Spleen (tissue), 11 donors: Measurements from ENCODE around the gene IL36A. TPM values are rescaled to one million over a fixed set of nuclear protein-coding genes. Genes with fewer than 3 reads are reported as not detected.

Source experiments
- DNase-seq: peaks from one replicate; pipeline ENCODE4 v3.0.0-alpha.2; 2020
- H3K27ac ChIP-seq, 8 donors: fragments of 200-600 bp; sonication (generic) in 7 of 8; 1 replicate in 4 of 8; 2 replicates in 4 of 8; pipeline versions ENCODE4 v1.5.0 to v1.8.0; 2016 to 2021; ENCODE audit warnings: inconsistent platforms in 4 of 8, mild to moderate bottlenecking in 4 of 8, moderate library complexity in 1 of 8
- H3K27me3 ChIP-seq, 7 donors: fragments of 200-600 bp; sonication (generic) in 6 of 7; replicated peaks in 1 of 7; 1 replicate in 4 of 7; 2 replicates in 3 of 7; pipeline versions ENCODE4 v1.5.0 to v1.8.0; 2016 to 2021; ENCODE audit warnings: inconsistent platforms in 3 of 7, mild to moderate bottlenecking in 1 of 7
- H3K36me3 ChIP-seq, 6 donors: fragments of 200-600 bp; sonication (generic) in 5 of 6; 1 replicate in 4 of 6; 2 replicates in 2 of 6; pipeline versions ENCODE4 v1.5.0 to v1.8.0; 2016 to 2021; ENCODE audit warnings: inconsistent platforms in 2 of 6
- H3K4me1 ChIP-seq, 6 donors: fragments of 200-600 bp; sonication (generic) in 5 of 6; 1 replicate in 3 of 6; 2 replicates in 3 of 6; pipeline versions ENCODE4 v1.5.0 to v1.8.0; 2016 to 2021; ENCODE audit warnings: inconsistent platforms in 3 of 6
- H3K4me3 ChIP-seq, 8 donors: fragments of 200-600 bp; sonication (generic) in 7 of 8; 1 replicate in 4 of 8; 2 replicates in 4 of 8; pipeline versions ENCODE4 v1.5.0 to v1.8.0; 2016 to 2021; ENCODE audit warnings: inconsistent platforms in 4 of 8, mild to moderate bottlenecking in 4 of 8, moderate library complexity in 2 of 8
- H3K9me3 ChIP-seq, 8 donors: fragments of 200-600 bp; sonication (generic) in 7 of 8; 1 replicate in 4 of 8; 2 replicates in 4 of 8; pipeline versions ENCODE4 v1.5.0 to v1.8.0; 2016 to 2021; ENCODE audit warnings: inconsistent platforms in 4 of 8
- POLR2A ChIP-seq, 3 donors: fragments of 450-650 bp; IDR thresholded peaks; one replicate each; pipeline ENCODE4 v1.5.1; 2017; ENCODE audit warnings: antibody characterized with exemption in 3 of 3, mild to moderate bottlenecking in 1 of 3
- POLR2AphosphoS5 ChIP-seq, 3 donors: sonication (generic); formaldehyde crosslinking; IDR thresholded peaks; one replicate each; pipeline ENCODE4 v1.5.1; 2017; ENCODE audit warnings: antibody characterized with exemption in 3 of 3
- WGBS, 5 donors: extraction: QIAGEN DNeasy Blood & Tissue Kit in 3 of 5; methylation state at CpG; one replicate each; pipeline versions ENCODE4 v1.1.5 to v1.1.7; 2013 to 2018; 5-methylcytosine and 5-hydroxymethylcytosine counted together
- intact Hi-C: fragments of 100-400 bp; cut with DNase I; formaldehyde crosslinking; loops from one replicate; pipeline ENCODE4 v1.15.0; 2023; ENCODE audit warnings: low total_unique reads
- polyA plus RNA-seq, 3 donors: library from polyadenylated mRNA; stranded (reverse); fragments of 200-250 nt; gene quantifications; one replicate each; pipeline ENCODE4 v1.2.1, GENCODE V29; 2013
- small RNA-seq, 4 donors: library from RNA; depleted of rRNA; stranded (forward); fragments of <200 nt; gene quantifications; one replicate each; pipeline ENCODE3, GENCODE V24; 2016
- total RNA-seq, 7 donors: library from RNA; depleted of rRNA in 3 of 7; stranded (reverse); fragments of >200 nt in 3 of 7; fragmentation: NEBNext Ultra II Directional in 4 of 7; extraction: Animal tissue kit (Norgen Biotek cat#: 25700) in 4 of 7; gene quantifications; one replicate each; pipeline versions ENCODE4 v1.1.0 to v1.2.1, GENCODE V29; 2016 to 2021
- TF ChIP-seq, protein P1 (sequence below), 11 experiments: fragments of 200-600 bp in 7 of 11; fragments of 450-650 bp in 4 of 11; sonication (generic) in 4 of 11; IDR thresholded peaks in 8 of 11; conservative IDR thresholded peaks in 3 of 11; 1 replicate in 7 of 11; 2 replicates in 4 of 11; pipeline versions ENCODE4 v1.4.0 to v1.8.0; 2016 to 2021; ENCODE audit warnings: antibody characterized with exemption in 11 of 11, inconsistent platforms in 4 of 11, mild to moderate bottlenecking in 1 of 11
- donor health status: healthy with polysubstance abuse.
- donor health status: DM: no; HTN: no; CAD: no; lungs with moderate emphysema.
- donor health status: DM: no; HTN: no; CAD: no.
- donor health status: Bipolar disorder and iron deficiency.
- donor health status: healthy.
- donor health status: DM: no; HTN: no; CAD: no.
- donor health status: DM: yes; HTN: yes; CAD: no.

The IL36A gene
- total and polyA plus RNA-seq, 10 donors = 0.26 TPM; not detected in 9

DNA sequence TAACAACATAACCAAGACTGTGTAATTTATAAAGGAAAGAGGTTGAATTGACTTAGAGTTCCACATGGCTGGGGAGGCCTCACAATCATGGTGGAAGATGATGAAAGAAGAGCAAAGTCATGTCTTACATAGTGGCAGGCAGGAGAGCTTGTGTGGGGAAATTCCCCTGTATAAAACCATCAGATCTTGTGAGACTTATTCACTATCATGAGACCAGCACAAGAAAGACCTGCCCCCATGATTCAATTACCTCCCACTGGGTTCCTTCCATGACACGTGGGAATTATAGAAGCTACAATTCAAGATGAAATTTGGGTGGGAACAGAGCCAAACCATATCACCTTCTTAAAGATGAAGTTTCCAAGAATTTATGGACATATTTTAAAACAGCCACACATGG, 51.3 kb downstream of the IL36A start:
- Histone ChIP-seq H3K27me3 (peaks cover 0 to 18% (median 0%) of the 10 kb centered on the region in 7 donors), H3K9me3 (peaks cover 0 to 27% (median 21%) of the 10 kb centered on the region in 8 donors), H3K4me1 (no peaks in the 10 kb centered on the region), H3K27ac (no peak overlapping the region), H3K36me3 (no peaks in the 10 kb centered on the region), H3K4me3 (no peak overlapping the region)
- TF ChIP-seq, protein P1, sequence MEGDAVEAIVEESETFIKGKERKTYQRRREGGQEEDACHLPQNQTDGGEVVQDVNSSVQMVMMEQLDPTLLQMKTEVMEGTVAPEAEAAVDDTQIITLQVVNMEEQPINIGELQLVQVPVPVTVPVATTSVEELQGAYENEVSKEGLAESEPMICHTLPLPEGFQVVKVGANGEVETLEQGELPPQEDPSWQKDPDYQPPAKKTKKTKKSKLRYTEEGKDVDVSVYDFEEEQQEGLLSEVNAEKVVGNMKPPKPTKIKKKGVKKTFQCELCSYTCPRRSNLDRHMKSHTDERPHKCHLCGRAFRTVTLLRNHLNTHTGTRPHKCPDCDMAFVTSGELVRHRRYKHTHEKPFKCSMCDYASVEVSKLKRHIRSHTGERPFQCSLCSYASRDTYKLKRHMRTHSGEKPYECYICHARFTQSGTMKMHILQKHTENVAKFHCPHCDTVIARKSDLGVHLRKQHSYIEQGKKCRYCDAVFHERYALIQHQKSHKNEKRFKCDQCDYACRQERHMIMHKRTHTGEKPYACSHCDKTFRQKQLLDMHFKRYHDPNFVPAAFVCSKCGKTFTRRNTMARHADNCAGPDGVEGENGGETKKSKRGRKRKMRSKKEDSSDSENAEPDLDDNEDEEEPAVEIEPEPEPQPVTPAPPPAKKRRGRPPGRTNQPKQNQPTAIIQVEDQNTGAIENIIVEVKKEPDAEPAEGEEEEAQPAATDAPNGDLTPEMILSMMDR (IDR thresholded peaks at IDR 0.05 in 8 of 11, conservative IDR thresholded peaks at IDR 0.05 in 3 of 11) = no peak
- no peak for TF ChIP-seq POLR2A (IDR thresholded peaks at IDR 0.05)
- no peak for TF ChIP-seq POLR2AphosphoS5 (IDR thresholded peaks at IDR 0.05)
- 69 to 83% (median 72%) methylated on average over 1 of the region's 1 CpG for WGBS, 5 donors
- no peak for DNase-seq
- intact Hi-C loops = no loop called here

DNA sequence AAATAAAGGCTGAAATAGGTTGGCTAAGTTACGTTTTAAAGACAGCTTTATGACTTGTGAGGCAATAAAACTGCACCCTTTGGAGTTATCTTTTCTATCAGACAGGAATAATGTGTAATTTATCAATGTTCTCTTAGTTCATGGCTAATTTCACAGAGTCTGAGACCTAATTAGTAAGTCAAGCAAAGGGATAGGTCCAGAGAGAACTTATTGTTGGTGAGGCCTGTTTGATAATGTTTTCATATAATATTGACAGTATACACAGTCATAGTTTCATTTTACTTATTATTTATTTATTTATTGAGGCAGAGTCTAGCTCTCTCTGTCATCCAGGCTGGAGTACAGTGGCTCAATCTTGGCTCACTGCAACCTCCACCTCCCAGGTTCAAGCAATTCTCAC, 51.9 kb downstream of the IL36A start:
- H3K27me3 ChIP-seq = peaks cover 0 to 13% (median 0%) of the 10 kb centered on the region in 7 donors
- no peaks in the 10 kb centered on the region for H3K4me1 ChIP-seq
- H3K36me3 ChIP-seq = no peaks in the 10 kb centered on the region
- H3K4me3 ChIP-seq = no peak overlapping the region
- WGBS, 5 donors = 71 to 83% (median 80%) methylated on average over 1 of the region's 1 CpG
- DNase-seq = no peak
- intact Hi-C loops = no loop called here
- TF ChIP-seq POLR2A (IDR thresholded peaks at IDR 0.05) (no peak), POLR2AphosphoS5 (IDR thresholded peaks at IDR 0.05) (no peak)
- TF ChIP-seq, protein P1 (IDR thresholded peaks at IDR 0.05 in 8 of 11, conservative IDR thresholded peaks at IDR 0.05 in 3 of 11) = no peak
- H3K9me3 ChIP-seq = peaks cover 0 to 27% (median 21%) of the 10 kb centered on the region in 8 donors
- H3K27ac ChIP-seq = no peak overlapping the region

Small RNA genes lying within 50 kb of the gene (small RNA-seq; reads per million reads assigned to genes)
- gene HMGN2P23 = 0 to 0.08 (median 0) reads per million in 4 donors

Other genes with a start within 250 kb of the IL36A start
- gene CKAP2L, start 240.8 kb upstream of the IL36A start, total RNA-seq = 1 to 10 TPM in 6 of 7 donors, under 1 TPM in 1; 0.55 to 3.5 (median 2.1) TPM
- gene CKAP2L, start 240.8 kb upstream of the IL36A start, polyA plus RNA-seq = 1 to 10 TPM in 1 of 3 donors, under 1 TPM in 2; 0.20 to 1.3 (median 0.83) TPM
- under 1 TPM in 5 of 7 donors, not detected in 2; 0.22 to 0.98 (median 0.70) TPM for gene IL1A, start 221.0 kb upstream of the IL36A start, total RNA-seq
- gene IL1A, start 221.0 kb upstream of the IL36A start, polyA plus RNA-seq = 1 to 10 TPM in 1 of 3 donors, under 1 TPM in 2; 0.21 to 1.6 (median 0.67) TPM
- gene IL1B, start 168.7 kb upstream of the IL36A start, total RNA-seq = 10 to 100 TPM in 6 of 7 donors, 1 to 10 TPM in 1; 6.9 to 81.9 (median 16.1) TPM
- 1 to 10 TPM; 3.4 to 5.4 (median 5.1) TPM for gene IL1B, start 168.7 kb upstream of the IL36A start, polyA plus RNA-seq
- gene IL37, start 94.3 kb upstream of the IL36A start, total RNA-seq = not detected
- not detected for gene IL37, start 94.3 kb upstream of the IL36A start, polyA plus RNA-seq
- gene IL36G, start 27.5 kb upstream of the IL36A start, total RNA-seq = not detected
- gene IL36G, start 27.5 kb upstream of the IL36A start, polyA plus RNA-seq = under 1 TPM in 1 of 3 donors, not detected in 2; 0.09 TPM
- not detected for gene IL36B, start 47.4 kb downstream of the IL36A start, total RNA-seq
- gene IL36B, start 47.4 kb downstream of the IL36A start, polyA plus RNA-seq = not detected
- gene IL36RN, start 53.7 kb downstream of the IL36A start, total RNA-seq = not detected
- gene IL36RN, start 53.7 kb downstream of the IL36A start, polyA plus RNA-seq = not detected
- not detected for gene IL1F10, start 62.5 kb downstream of the IL36A start, total RNA-seq
- gene IL1F10, start 62.5 kb downstream of the IL36A start, polyA plus RNA-seq = not detected
- gene IL1RN, start 122.1 kb downstream of the IL36A start, total RNA-seq = 10 to 100 TPM in 6 of 7 donors, 1 to 10 TPM in 1; 6.3 to 53.9 (median 21.2) TPM
- 10 to 100 TPM in 1 of 3 donors, 1 to 10 TPM in 2; 1.9 to 11.1 (median 5.9) TPM for gene IL1RN, start 122.1 kb downstream of the IL36A start, polyA plus RNA-seq
- gene PSD4, start 168.5 kb downstream of the IL36A start, total RNA-seq = 100 to 1,000 TPM in 4 of 7 donors, 10 to 100 TPM in 3; 73.1 to 154 (median 106) TPM
- gene PSD4, start 168.5 kb downstream of the IL36A start, polyA plus RNA-seq = 10 to 100 TPM; 43.9 to 75.8 (median 74.3) TPM